ENCODE measurements around the gene AAK1. TPM values are rescaled to one million over a fixed set of nuclear protein-coding genes. Genes with fewer than 3 reads are reported as not detected.

The AAK1 gene
- total RNA-seq, 1 experiment from 2014 or later, result 30.6 TPM

- Histone ChIP-seq H3K4me1 (ENCODE audit: insufficient read depth, low read length) (no peaks in the 10 kb centered on the region; the same call in 1 of the 2 replicates), H2AFZ (ENCODE audit: low read length) (no peak overlapping the region), H3K27me3 (ENCODE audit: insufficient read depth, low read length) (no peaks in the 10 kb centered on the region), H3K9ac (ENCODE audit: extremely low read depth, insufficient read length, low read length) (no peak overlapping the region), H2BK15ac (ENCODE audit: low read depth, low read length) (no peak overlapping the region), H3T11ph (ENCODE audit: low read length) (no peak overlapping the region), H2AK5ac (ENCODE audit: insufficient read length, low read length) (no peak overlapping the region), H2BK5ac (ENCODE audit: insufficient read length, low read length) (no peak overlapping the region), H4K20me1 (ENCODE audit: control insufficient read depth, insufficient read depth, insufficient read length) (no peaks in the 10 kb centered on the region), H3K23me2 (ENCODE audit: insufficient read length, low read depth, low read length, poor library complexity, severe bottlenecking) (no peaks in the 10 kb centered on the region), H3K4me2 (ENCODE audit: insufficient read depth, insufficient read length, low read length) (no peak overlapping the region), H2BK120ac (ENCODE audit: low read depth, low read length, poor library complexity, severe bottlenecking) (no peak overlapping the region), H3K27ac (ENCODE audit: insufficient read length, low read depth, low read length) (no peak overlapping the region), H3K18ac (ENCODE audit: insufficient read length, low read depth, low read length) (no peak overlapping the region), H3K9me3 (ENCODE audit: control insufficient read depth, low read depth, low read length) (no peaks in the 10 kb centered on the region), H3K79me2 (ENCODE audit: insufficient read depth, low read length) (peaks cover 8% of the 10 kb centered on the region; the same call in 1 of the 2 replicates), H3K56ac (ENCODE audit: insufficient read length, low read depth, low read length) (no peak overlapping the region), H4K8ac (replicated peaks; ENCODE audit: insufficient read length, low read depth, low read length) (no peak overlapping the region), H4K5ac (ENCODE audit: insufficient read length, low read depth, low read length) (no peak overlapping the region), H3K4ac (ENCODE audit: low read depth, low read length) (no peak overlapping the region), H3K79me1 (ENCODE audit: insufficient read depth, low read depth, low read length, poor library complexity, severe bottlenecking) (peaks cover 6% of the 10 kb centered on the region), H3K14ac (ENCODE audit: insufficient read depth, low read length) (no peak overlapping the region), H2BK20ac (ENCODE audit: low read depth, low read length, poor library complexity, severe bottlenecking) (no peak overlapping the region), H3K23ac (ENCODE audit: insufficient read length, low read depth, low read length) (no peak overlapping the region), H4K91ac (ENCODE audit: insufficient read length, low read depth, low read length) (no peak overlapping the region), H2BK12ac (ENCODE audit: insufficient read length, low read depth, low read length) (no peak overlapping the region)
- H3K36me3 Mint-ChIP-seq (ENCODE audit: insufficient read depth in 1 of 3, low read depth in 3 of 3), result peaks cover 0 to 5% (median 0%) of the 10 kb centered on the region in 3 experiments; a peak in 3 of 7 replicates
- peaks cover 25 to 31% of the 10 kb centered on the region in 2 experiments for H3K4me1 Mint-ChIP-seq
- no peak for TF ChIP-seq CTCF (conservative IDR thresholded peaks at IDR 0.05)
- no peaks in the 10 kb centered on the region for H3K9me3 Mint-ChIP-seq
- WGBS (ENCODE audit: extremely low coverage, insufficient read length, low lambda C conversion rate), result no CpG with 5 or more reads among the region's 2 CpGs
- H3K4me3 Mint-ChIP-seq, result no peak overlapping the region
- no peak overlapping the region; a peak in 1 of 7 replicates for H3K27ac Mint-ChIP-seq
- no peaks in the 10 kb centered on the region for H3K27me3 Mint-ChIP-seq (ENCODE audit: low read depth)
- no peak for DNase-seq
Measured at GRCh38 chr2:69636395-69636794, 7.1 kb downstream of the AAK1 start.
